8988T (cell line): ENCODE measurements around the gene INPP1.
"Not testable (repeated sequence)": the region's sequence is repeated elsewhere in the genome, so short reads cannot be mapped to it uniquely, and the experiment has no call there.

ENCODE experiments used
- DNase-seq: peaks from one replicate; pipeline ENCODE4 v3.0.0; 2011

INPP1 gene

GRCh38 chr2:190334479-190335224 is 8.7 kb upstream of the INPP1 start:
- no peak for DNase-seq

DNA sequence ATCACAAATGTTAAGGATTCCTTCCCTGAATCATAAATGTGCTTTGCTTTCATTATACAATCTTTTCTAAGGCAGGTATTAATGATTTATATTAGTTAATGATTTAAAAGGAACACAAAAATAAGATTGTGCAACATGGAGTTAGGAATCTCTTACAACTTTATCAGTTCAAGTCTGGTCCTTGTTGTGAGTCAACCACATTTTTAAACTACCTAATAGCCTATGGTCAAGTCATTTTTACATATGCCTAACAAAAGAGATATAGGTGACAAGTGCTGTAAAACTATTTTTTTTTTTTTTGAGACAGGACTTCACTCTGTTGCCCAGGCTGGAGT is 8.2 kb upstream of the INPP1 start:
- DNase-seq, result no peak

GRCh38 chr2:190335584-190335983 is 7.8 kb upstream of the INPP1 start:
- not testable (repeated sequence) for DNase-seq

DNA sequence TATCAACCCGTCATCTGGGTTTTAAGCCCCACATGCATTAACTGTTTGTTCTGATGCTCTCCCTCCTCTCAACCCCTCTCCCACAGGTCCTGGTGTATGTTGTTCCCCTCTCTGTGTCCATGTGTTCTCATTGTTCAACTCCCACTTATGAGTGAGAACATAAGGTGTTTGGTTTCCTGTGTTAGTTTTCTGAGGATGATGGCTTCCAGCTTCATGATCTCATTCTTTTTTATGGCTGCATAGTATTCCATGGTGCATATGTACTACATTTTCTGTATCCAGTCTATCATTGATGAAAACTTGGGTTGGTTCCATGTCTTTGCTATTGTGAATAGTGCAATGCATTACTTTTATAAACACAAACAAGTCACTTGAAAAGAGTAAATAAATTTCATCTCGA is 7.0 kb upstream of the INPP1 start:
- DNase-seq, result no peak

GRCh38 chr2:190338453-190338852 is 4.9 kb upstream of the INPP1 start:
- DNase-seq, result no peak

- DNase-seq, result no peak
Observed at GRCh38 chr2:190339394-190339793, 4.0 kb upstream of the INPP1 start.

GRCh38 chr2:190340369-190340768 is 3.0 kb upstream of the INPP1 start:
- DNase-seq, result no peak

DNA sequence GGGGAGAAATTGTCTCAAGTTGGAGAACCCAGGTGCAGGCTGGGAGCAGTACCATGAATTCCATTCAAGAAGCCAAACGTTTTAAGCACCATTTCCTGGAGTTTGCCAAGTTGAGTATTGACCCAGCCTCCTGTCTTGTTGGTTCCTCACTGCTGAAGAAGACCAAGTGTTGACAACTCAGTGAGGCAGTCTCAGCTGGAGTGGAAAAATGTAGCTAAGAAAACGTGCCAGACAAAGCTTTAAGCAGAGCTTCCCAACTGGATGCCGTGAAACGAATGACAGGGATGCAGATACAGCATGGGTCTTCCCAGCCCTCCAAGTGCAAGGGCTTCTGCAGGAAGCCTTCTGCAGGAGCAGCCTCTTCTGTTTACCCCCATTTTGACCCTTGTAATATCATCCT is 778 bp upstream of the INPP1 start:
- DNase-seq, result no peak

- no peak for DNase-seq
Observed at GRCh38 chr2:190343089-190343535, 277 bp upstream of the INPP1 start.

GRCh38 chr2:190344276-190344827 is 963 bp downstream of the INPP1 start:
- no peak for DNase-seq

DNA sequence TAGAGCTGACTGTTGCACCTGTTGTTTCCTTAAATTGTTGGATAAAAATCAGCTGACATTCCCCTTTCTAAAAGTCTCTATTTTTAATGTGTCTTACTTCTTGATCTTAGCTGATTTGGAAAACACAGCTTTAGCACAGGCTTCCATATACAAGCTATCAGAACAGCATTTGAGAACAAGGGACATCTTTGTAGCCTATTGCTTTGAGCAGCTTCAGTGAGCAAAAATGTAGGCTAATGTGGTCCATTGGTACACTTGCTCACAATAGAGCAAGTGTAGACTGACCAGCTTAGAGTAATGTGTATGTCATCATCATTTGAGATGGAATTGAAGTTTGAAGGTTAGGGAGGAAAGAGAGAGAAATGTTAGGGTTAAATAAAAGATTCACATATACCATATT is 7.0 kb downstream of the INPP1 start:
- DNase-seq, result no peak

- no peak for DNase-seq
Observed at GRCh38 chr2:190351955-190352354, 8.6 kb downstream of the INPP1 start.

GRCh38 chr2:190352668-190353536 is 9.5 kb downstream of the INPP1 start:
- no peak for DNase-seq

- DNase-seq, result no peak
Observed at GRCh38 chr2:190353537-190353899, 10.1 kb downstream of the INPP1 start.

DNA sequence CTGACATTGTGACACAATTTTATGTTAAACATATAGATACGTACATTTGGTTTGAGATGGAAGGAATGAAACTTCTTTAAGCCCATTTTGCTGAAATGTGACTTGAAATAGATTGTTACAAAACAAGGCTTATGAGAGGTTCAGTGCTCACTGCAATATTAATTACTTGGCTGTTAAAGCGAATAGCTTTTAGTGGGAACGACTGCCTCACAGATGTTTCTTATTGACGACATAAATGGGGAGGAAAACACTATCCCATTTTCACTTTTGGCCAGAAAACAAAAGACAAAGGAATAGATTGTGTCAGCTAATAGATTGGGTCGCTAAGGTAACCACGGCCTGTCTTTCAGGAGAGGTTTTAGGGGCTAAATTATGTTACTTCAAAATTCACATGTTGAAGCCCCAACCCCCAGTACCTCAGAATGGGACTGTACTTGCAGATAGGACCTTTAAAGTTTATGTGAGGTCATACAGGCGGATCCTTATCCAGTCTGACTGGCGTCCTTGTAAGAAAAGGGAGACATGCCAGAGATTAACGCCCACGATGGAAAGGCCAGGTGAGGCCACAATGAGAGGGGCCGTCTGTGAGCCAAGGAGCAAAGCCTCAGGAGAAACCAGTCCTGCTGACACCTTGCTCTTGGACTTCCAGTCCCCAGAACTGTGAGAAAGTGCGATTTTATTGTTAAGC is 10.8 kb downstream of the INPP1 start:
- no peak for DNase-seq

GRCh38 chr2:190355968-190356644 is 12.7 kb downstream of the INPP1 start:
- no peak for DNase-seq

GRCh38 chr2:190357600-190357999 is 14.2 kb downstream of the INPP1 start:
- DNase-seq, result no peak

DNA sequence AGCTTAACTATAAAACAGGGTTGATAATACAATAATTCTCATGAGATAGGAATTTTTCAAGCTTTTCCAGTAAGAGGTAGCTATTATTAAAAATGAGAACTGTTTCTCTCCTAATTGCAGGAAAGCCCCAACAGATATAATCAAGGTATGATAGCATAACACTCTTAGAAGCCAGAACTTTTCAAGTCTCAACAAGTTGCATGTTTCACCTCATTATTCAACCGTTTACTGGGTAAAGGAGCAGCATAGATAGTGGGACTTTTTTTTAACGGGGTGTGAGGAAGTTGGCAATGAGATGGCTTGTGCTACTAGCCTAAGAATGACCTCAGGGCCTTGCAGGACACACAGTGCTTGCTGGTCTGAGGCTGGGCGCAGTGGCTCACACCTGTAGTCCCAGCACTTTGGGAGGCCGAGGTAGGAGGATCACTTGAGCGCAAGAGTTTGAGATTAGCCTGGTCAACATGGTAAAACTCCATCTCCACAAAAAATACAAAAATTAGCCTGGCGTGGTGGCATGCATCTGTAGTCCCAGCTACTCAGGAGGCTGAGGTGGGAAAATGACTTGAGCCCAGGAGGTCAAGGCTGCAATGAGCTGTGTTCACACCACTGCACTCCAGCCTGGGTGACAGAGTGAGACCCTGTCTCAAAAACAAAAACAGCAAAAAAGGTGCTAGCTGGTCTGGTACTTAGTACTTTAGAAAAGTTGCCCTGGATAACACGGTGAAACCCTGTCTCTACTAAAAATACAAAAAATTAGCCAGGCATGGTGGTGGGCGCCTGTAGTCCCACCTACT is 15.5 kb downstream of the INPP1 start:
- DNase-seq, result not testable (repeated sequence)

- DNase-seq, result no peak
Observed at GRCh38 chr2:190360561-190360960, 17.2 kb downstream of the INPP1 start.

DNA sequence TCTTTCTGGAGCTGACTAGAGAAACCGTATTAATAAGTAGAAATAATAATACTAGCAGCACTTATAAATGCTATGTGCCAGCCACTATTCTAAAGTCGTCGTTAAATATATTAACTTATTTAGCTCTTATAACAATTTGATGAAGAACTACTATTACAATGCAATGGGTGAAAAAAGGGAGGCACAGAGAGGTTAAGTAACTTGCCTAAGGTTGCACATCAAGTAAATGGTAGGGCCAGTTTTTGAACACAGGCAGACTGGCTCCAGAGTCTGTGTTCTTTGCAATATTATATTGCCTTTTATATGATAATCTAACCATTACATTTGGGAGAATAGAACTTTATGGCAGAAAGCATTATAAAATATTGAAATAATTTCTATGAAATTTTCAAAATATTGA is 17.6 kb downstream of the INPP1 start:
- no peak for DNase-seq

DNA sequence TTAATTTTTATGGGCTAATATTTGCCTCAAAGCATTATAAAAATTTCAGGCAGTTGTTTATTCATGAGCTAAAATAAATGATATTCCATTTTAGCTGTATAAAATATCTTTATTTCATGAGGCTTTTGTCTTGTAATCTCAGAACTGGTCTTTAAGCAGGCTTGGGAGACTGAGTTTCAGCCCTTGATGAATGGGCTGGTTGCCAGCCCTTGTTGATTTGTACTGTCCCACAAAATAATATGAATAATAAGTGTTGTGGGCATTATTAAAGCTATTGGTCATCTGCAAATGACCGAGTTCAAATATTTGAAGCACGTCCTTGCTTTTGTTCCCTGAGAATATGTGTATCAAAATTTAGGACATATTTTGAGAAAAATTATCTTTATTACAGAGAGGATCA is 18.2 kb downstream of the INPP1 start:
- no peak for DNase-seq

GRCh38 chr2:190362894-190363293 is 19.5 kb downstream of the INPP1 start:
- no peak for DNase-seq
